Keratinocyte (primary cell): ENCODE measurements around the gene ATE1. TPM values are rescaled to one million over a fixed set of nuclear protein-coding genes. Genes with fewer than 3 reads are reported as not detected.

Experiments used
- DNase-seq: peaks from one replicate; pipeline ENCODE4 v3.0.0-alpha.2; 2011; ENCODE audit warnings: low read depth, missing footprints, low spot score
- FAIRE-seq: peaks from 2 replicates; lab custom pipeline; 2011; peaks lifted over from hg19 to GRCh38; lab: Jason Lieb, UNC
- H2AFZ ChIP-seq: 2 replicates; pipeline ENCODE4 v1.6.0; 2012; ENCODE audit warnings: low read length, control low read depth, inconsistent platforms; ENCODE audit not compliant: control insufficient read depth
- H3K27ac ChIP-seq: 2 replicates; pipeline ENCODE4 v1.5.1; 2011; ENCODE audit warnings: low read length; ENCODE audit not compliant: control insufficient read depth, insufficient read depth
- H3K27me3 ChIP-seq: 3 replicates; pipeline ENCODE4 v1.6.0; 2011; ENCODE audit warnings: low read length; ENCODE audit not compliant: control insufficient read depth, insufficient read depth; ENCODE audit errors: extremely low read depth
- H3K36me3 ChIP-seq, 2 experiments: 2 replicates in 1 of 2; 3 replicates in 1 of 2; pipeline ENCODE4 v1.5.1; 2011; ENCODE audit warnings: low read length in 2 of 2, mild to moderate bottlenecking in 1 of 2; ENCODE audit not compliant: control insufficient read depth in 2 of 2, insufficient read depth in 2 of 2; ENCODE audit errors: extremely low read depth in 1 of 2
- H3K4me1 ChIP-seq: 3 replicates; pipeline ENCODE4 v1.5.1; 2011; ENCODE audit warnings: low read length; ENCODE audit not compliant: control insufficient read depth, insufficient read depth; ENCODE audit errors: extremely low read depth
- H3K4me2 ChIP-seq: 3 replicates; pipeline ENCODE4 v1.6.0; 2011; ENCODE audit warnings: low read depth, low read length; ENCODE audit not compliant: control insufficient read depth, insufficient read depth; ENCODE audit errors: extremely low read depth
- H3K4me3 ChIP-seq, 3 experiments: fragments of 200-600 bp in 1 of 3; sonication (generic) in 1 of 3; 2 replicates in 2 of 3; 3 replicates in 1 of 3; pipeline ENCODE4 v1.5.1; 2011 to 2016; ENCODE audit warnings: low read length in 3 of 3, mild to moderate bottlenecking in 3 of 3, control low read depth in 2 of 3, inconsistent platforms in 1 of 3, low read depth in 1 of 3, mixed read lengths in 1 of 3, mixed run types in 1 of 3, moderate library complexity in 1 of 3; ENCODE audit not compliant: control insufficient read depth in 2 of 3, insufficient read depth in 2 of 3; ENCODE audit errors: extremely low read depth in 1 of 3
- H3K79me2 ChIP-seq: 2 replicates; pipeline ENCODE4 v1.6.0; 2012; ENCODE audit warnings: low read length; ENCODE audit not compliant: control insufficient read depth, insufficient read depth
- H3K9ac ChIP-seq: 3 replicates; pipeline ENCODE4 v1.6.0; 2011; ENCODE audit warnings: low read length; ENCODE audit not compliant: control insufficient read depth, insufficient read depth; ENCODE audit errors: extremely low read depth
- H3K9me1 ChIP-seq: 3 replicates; pipeline ENCODE4 v1.6.0; 2011; ENCODE audit warnings: low read length; ENCODE audit not compliant: control insufficient read depth, insufficient read depth; ENCODE audit errors: extremely low read depth
- H3K9me3 ChIP-seq: 2 replicates; pipeline ENCODE4 v1.5.1; 2012; ENCODE audit warnings: low read depth, low read length; ENCODE audit not compliant: control insufficient read depth
- H4K20me1 ChIP-seq: 3 replicates; pipeline ENCODE4 v1.6.0; 2011; ENCODE audit warnings: low read length; ENCODE audit not compliant: control insufficient read depth, insufficient read depth; ENCODE audit errors: extremely low read depth
- CTCF ChIP-seq, 3 experiments: IDR thresholded peaks in 1 of 3; conservative IDR thresholded peaks in 1 of 3; optimal IDR thresholded peaks in 1 of 3; 2 replicates in 2 of 3; 3 replicates in 1 of 3; pipeline versions ENCODE3 to v1.5.1; 2011; ENCODE audit warnings: low read length in 3 of 3, mild to moderate bottlenecking in 3 of 3, moderate library complexity in 2 of 3, control low read depth in 1 of 3, inconsistent platforms in 1 of 3; ENCODE audit not compliant: insufficient read depth in 2 of 3; ENCODE audit errors: extremely low read depth in 1 of 3
- EZH2 ChIP-seq: IDR thresholded peaks from one replicate; pipeline ENCODE4 v1.6.1; 2012; ENCODE audit warnings: inconsistent platforms, mild to moderate bottlenecking, low read length, moderate library complexity
- dilution Hi-C: fragments of 300-500 bp; cut with MboI; formaldehyde crosslinking; loops from one replicate; pipeline ENCODE4 v1.7.0; 2020; ENCODE audit warnings: low sequenced_read_pairs; ENCODE audit not compliant: extremely low pct_ligation_motif_present
- polyA plus RNA-seq, 5 experiments: library from polyadenylated mRNA; depleted of rRNA in 3 of 5; stranded (reverse) in 3 of 5; stranded (forward) in 1 of 5; unstranded in 1 of 5; fragments of >200 nt; gene quantifications; 1 replicate in 1 of 5; 2 replicates in 3 of 5; 3 replicates in 1 of 5; pipeline versions ENCODE4 v1.2.1 to v1.2.3, GENCODE V29; 2011 to 2012; ENCODE audit warnings: missing spikeins in 2 of 5, low read depth in 1 of 5, low replicate concordance in 1 of 5

Gene ATE1
- polyA plus RNA-seq, 1 donor (not counting 4 experiments of a cell fraction or from before 2014, with no cell fraction given), result 14.9 TPM

- no peak for FAIRE-seq
- no peaks in the 10 kb centered on the region for H3K4me1 ChIP-seq
- no peaks in the 10 kb centered on the region for H3K27me3 ChIP-seq
- DNase-seq, result no peak
- no peaks in the 10 kb centered on the region for H4K20me1 ChIP-seq
- H3K9me3 ChIP-seq, result no peaks in the 10 kb centered on the region
- no peaks in the 10 kb centered on the region for H3K9me1 ChIP-seq
- no peak overlapping the region for H3K4me3 ChIP-seq
- H2AFZ ChIP-seq, result no peak overlapping the region
- TF ChIP-seq EZH2 (no peak), CTCF (optimal IDR thresholded peaks at IDR 0.05 in 1 of 3, IDR thresholded peaks at IDR 0.05 in 1 of 3, conservative IDR thresholded peaks at IDR 0.05 in 1 of 3; ENCODE audit: extremely low read depth in 1 of 3, insufficient read depth in 2 of 3, low read length in 3 of 3) (no peak)
- dilution Hi-C loops, result no loop called here
- H3K79me2 ChIP-seq, result no peaks in the 10 kb centered on the region
- no peak overlapping the region for H3K4me2 ChIP-seq
- no peak overlapping the region for H3K9ac ChIP-seq
- H3K27ac ChIP-seq, result no peak overlapping the region
- H3K36me3 ChIP-seq, result peaks cover 1 to 10% of the 10 kb centered on the region in 2 experiments
Observed at GRCh38 chr10:121864168-121864567, 63.7 kb downstream of the ATE1 start.

DNA sequence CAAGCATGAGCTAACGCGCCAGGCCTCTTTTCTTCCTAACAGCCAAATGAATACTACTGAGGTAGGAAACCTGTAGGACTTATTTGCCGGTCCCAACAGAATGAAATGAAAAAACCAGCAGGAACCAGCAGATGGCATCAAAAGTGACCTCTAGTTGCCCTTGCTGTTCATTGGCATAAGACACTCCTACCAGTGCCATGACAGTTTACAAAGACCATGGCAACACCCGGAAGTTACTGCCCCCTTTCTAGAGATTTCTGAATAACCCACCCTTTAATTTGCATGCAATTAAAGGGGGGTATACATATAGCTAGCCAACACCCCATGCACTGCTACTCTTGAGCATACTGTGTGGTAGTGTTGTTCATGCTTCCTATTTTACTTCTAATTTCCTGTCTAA lies 65.2 kb downstream of the ATE1 start:
- Histone ChIP-seq H3K9me1 (no peaks in the 10 kb centered on the region), H3K9me3 (no peaks in the 10 kb centered on the region), H2AFZ (no peak overlapping the region), H3K4me1 (no peaks in the 10 kb centered on the region), H3K27ac (no peak overlapping the region), H4K20me1 (no peaks in the 10 kb centered on the region), H3K9ac (no peak overlapping the region), H3K36me3 (peaks cover 1 to 4% of the 10 kb centered on the region in 2 experiments), H3K79me2 (no peaks in the 10 kb centered on the region), H3K4me2 (no peak overlapping the region), H3K27me3 (no peaks in the 10 kb centered on the region), H3K4me3 (no peak overlapping the region)
- dilution Hi-C loops, result no loop called here
- FAIRE-seq, result no peak
- no peak for TF ChIP-seq CTCF (optimal IDR thresholded peaks at IDR 0.05 in 1 of 3, IDR thresholded peaks at IDR 0.05 in 1 of 3, conservative IDR thresholded peaks at IDR 0.05 in 1 of 3; ENCODE audit: extremely low read depth in 1 of 3, insufficient read depth in 2 of 3, low read length in 3 of 3)
- no peak for TF ChIP-seq EZH2
- DNase-seq, result no peak
